ENCODE results near the gene NRP2. TPM values are rescaled to one million over a fixed set of nuclear protein-coding genes. Genes with fewer than 3 reads are reported as not detected.

Gene NRP2
- polyA plus RNA-seq, 1 experiment: 114 TPM

DNA sequence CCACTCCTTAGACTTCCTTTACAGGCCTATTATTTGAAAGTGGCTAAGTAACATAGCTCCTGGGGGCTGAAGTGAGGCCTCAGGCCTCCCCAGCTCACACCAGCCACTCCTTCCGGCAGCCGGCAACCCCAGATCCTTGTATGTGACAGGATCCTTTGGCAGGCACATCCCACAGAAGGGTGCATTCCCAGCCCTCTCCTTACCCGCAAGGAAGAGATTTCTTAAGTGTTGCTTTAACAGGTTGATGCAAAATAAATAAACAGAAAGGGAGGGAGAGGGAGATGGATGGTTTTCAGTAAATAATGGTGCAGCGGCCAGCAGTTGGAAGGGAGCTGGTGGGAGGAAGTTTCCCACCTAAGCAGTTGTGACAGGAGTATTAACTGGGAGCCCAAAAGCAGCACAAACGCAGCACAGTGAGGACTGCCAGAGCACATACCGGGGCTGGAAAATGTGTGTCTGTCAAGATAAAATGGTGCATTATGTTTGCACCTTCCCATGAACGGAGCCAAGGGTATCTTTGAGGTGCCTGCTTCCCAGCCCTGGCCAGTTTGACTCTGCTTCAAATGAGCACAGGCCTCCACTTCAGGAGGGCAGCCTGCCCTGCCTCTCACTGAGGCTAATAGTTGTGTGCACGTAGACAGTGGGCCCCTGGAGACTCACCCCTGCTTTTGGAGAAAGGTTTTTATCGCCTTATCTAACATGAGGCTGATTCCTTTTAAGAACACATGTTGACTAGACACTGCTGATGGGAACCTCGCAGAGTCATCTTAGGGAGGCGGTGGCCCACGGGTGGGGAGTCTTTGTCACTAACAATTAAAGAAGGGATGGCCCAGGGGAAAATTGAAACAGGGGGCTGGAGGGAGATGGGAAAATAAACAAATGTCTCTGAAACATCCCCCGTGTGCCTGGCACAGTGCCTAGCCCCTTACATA lies 32.8 kb downstream of the NRP2 start:
- peak overlapping the region; percentile 74 for H3K27ac ChIP-seq (ENCODE audit: low read depth, low read length)
- POLR2A ChIA-PET: interaction anchor here (0.8 to 1.7 kb wide), 3 partner anchors 8 to 29 kb away, joined by 3 to 4 read pairs (median 3); no protein-coding TSS in a partner anchor

DNA sequence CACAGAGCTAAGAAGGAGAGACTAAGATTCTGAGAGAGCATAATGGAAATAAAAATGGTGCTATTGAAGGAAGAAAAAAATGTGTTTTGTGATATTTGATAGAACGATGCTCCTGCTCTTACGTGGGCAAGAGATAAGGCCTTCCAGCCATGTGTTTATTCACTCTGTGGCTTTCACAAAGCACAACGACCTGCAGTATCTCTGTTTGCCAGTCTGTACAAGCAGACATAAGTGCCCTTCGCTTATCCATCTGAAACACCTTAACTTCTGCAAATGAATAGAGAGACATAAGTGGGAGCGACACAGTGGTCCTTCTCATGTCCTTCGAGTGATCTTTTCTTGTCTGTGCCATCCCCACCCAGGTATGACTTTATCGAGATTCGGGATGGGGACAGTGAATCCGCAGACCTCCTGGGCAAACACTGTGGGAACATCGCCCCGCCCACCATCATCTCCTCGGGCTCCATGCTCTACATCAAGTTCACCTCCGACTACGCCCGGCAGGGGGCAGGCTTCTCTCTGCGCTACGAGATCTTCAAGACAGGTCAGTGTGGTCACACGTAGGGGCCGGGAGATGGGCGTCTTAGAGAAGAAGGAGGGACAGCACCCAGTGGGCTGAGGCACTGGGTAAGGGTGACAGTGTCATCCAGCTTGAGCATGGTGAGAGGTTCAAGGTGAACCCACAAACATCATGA lies 33.7 kb downstream of the NRP2 start:
- no peaks in the 10 kb centered on the region for H3K9me3 ChIP-seq (ENCODE audit: control insufficient read depth, insufficient read depth, low read length)
- H3K27ac ChIP-seq (ENCODE audit: low read depth, low read length): no peak overlapping the region
- no peaks in the 10 kb centered on the region for H3K27me3 ChIP-seq (ENCODE audit: control insufficient read depth, insufficient read depth, low read length)
- CTCF ChIA-PET: interaction anchor here (1.0 kb wide), 1 partner anchor 9 kb away, joined by 3 read pairs; no protein-coding TSS in a partner anchor
- no peak overlapping the region for H3K4me3 ChIP-seq (ENCODE audit: low read depth, low read length)
- POLR2A ChIA-PET: no interaction called here
- TF ChIP-seq CTCF (IDR thresholded peaks at IDR 0.05; ENCODE audit: low read depth, low read length): peak; percentile 18
- DNase-seq (ENCODE audit: low read depth, low spot score): no peak

More for the DNA sequence above, 32.8 kb downstream of the NRP2 start:
- CTCF ChIA-PET: interaction anchor here (1.0 to 1.1 kb wide), 2 partner anchors 8 to 211 kb away, joined by 3 to 4 read pairs; no protein-coding TSS in a partner anchor
- DNase-seq (ENCODE audit: low read depth, low spot score): no peak
- Histone ChIP-seq H3K27me3 (ENCODE audit: control insufficient read depth, insufficient read depth, low read length) (no peaks in the 10 kb centered on the region), H3K9me3 (ENCODE audit: control insufficient read depth, insufficient read depth, low read length) (no peaks in the 10 kb centered on the region), H3K4me3 (ENCODE audit: low read depth, low read length) (no peak overlapping the region)
- no peak for TF ChIP-seq CTCF (IDR thresholded peaks at IDR 0.05; ENCODE audit: low read depth, low read length)

DNA sequence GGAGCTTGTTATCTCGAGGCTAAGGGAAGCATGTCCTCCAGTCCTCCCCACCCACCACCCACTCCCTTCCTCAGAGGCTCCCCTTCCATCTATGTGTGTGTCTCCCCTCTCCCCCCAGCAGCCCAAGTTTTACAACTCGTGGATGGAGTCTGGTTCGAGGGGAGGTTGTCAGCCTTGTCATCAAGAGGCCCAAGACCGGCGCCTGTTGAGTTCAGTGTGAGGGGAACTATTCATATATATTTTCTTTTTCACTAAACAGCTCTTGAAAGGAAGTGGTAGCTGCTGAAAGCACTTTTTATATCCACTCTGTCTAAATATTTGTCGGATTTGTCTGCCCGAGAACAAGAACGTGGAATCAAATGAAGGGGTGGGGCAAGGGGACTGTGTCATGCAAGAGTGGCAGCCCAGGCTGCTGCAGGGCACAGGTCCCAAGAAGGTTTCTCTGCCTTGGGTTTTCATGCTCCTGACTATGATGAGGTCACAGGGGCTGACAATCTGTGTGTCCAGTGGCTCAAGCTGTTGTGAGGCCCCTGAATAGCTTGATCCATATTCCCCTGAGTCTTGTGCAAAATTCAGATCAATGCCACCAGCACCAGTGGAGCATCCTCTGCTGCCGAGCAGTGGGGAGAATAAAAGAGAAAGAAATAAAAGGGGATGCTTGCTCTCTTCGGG lies 35.0 kb downstream of the NRP2 start:
- ChIA-PET POLR2A (interaction anchor here (1.6 kb wide), 1 partner anchor 11 kb away, joined by 6 read pairs; no protein-coding TSS in a partner anchor), CTCF (no interaction called here)
- H3K9me3 ChIP-seq (ENCODE audit: control insufficient read depth, insufficient read depth, low read length): no peaks in the 10 kb centered on the region
- TF ChIP-seq CTCF (IDR thresholded peaks at IDR 0.05; ENCODE audit: low read depth, low read length): no peak
- DNase-seq (ENCODE audit: low read depth, low spot score): no peak
- no peak overlapping the region for H3K4me3 ChIP-seq (ENCODE audit: low read depth, low read length)
- H3K27me3 ChIP-seq (ENCODE audit: control insufficient read depth, insufficient read depth, low read length): no peaks in the 10 kb centered on the region
- H3K27ac ChIP-seq (ENCODE audit: low read depth, low read length): peak overlapping the region; percentile 24

DNA sequence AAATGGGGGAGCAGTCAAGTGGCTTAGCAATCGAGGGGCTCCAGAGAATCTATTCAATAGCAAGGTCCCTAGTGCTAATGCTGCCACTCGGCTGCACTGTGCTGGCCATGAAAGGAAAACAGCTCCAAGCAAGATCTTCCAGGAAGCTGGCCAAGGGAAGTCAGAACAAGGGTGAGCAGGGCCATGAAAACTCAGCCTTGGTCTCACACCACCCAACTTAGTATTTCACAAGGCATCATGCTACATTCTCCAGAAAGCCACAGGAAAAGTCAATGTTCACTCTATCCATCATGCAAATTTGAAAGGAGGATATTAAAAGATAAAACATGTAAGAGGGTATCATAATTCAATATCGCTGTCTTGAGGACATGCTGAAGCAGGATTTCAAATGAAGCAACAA lies 35.7 kb downstream of the NRP2 start:
- no peak for DNase-seq (ENCODE audit: low read depth, low spot score)
- ChIA-PET CTCF (no interaction called here), POLR2A (interaction anchor here (0.9 to 1.6 kb wide), 2 partner anchors 11 to 52 kb away, joined by 3 to 6 read pairs; no protein-coding TSS in a partner anchor)
- no peak for TF ChIP-seq CTCF (IDR thresholded peaks at IDR 0.05; ENCODE audit: low read depth, low read length)
- peak overlapping the region; percentile 34 for H3K27ac ChIP-seq (ENCODE audit: low read depth, low read length)
- no peak overlapping the region for H3K4me3 ChIP-seq (ENCODE audit: low read depth, low read length)
- H3K9me3 ChIP-seq (ENCODE audit: control insufficient read depth, insufficient read depth, low read length): no peaks in the 10 kb centered on the region
- no peaks in the 10 kb centered on the region for H3K27me3 ChIP-seq (ENCODE audit: control insufficient read depth, insufficient read depth, low read length)

Data from AG04450 (cell line).